ENCODE data around the gene ZMIZ1. TPM values are rescaled to one million over a fixed set of nuclear protein-coding genes. Genes with fewer than 3 reads are reported as not detected.
A peak's percentile ranks its signal among the peaks of the same experiment; 100 is the strongest.

ZMIZ1 gene
- total RNA-seq, 1 experiment from 2014 or later = 23.5 TPM

DNA sequence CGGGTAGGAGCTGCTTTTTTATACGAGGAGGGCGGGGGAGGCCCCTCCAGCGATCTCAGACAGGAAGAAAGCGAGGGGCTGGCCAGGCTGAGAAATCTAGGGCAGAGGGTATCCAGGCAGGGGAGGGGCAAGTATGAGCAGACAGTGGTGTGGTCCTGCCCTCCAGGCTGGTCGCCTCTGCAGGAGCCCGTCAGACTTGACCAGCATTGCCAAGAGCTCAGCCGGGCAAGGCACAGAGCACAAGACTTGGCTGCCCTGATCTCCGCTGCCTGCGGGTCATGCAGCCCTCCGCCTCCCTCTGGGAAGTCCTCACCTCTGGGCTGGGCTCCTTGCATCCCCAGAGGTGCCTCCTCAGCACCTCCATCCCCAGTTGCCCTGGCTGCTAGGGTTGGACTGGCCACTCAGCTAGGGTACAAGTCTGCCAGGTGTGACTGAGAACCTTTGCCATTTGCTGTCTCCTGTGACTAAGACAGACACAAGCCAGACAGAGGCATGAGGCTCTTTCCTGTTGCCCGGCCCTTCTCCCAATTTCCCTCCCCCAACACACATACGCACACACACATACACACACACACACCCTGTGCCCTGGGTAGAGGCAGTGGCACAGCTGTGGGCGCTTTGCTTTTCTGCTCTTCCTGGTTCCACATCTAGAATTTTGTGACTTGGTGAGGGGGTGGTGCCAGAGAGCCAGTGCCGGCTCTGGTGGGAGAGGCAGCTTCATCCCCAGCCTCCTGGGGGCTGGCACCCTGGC is 219.4 kb downstream of the ZMIZ1 start:
- H3K4me1 Mint-ChIP-seq (ENCODE audit: low read depth, unreplicated experiment) = peaks cover 10% of the 10 kb centered on the region
- CTCF ChIA-PET = no interaction called here
- peaks cover 8% of the 10 kb centered on the region for H3K36me3 Mint-ChIP-seq (ENCODE audit: insufficient read depth, unreplicated experiment)
- H3K27ac Mint-ChIP-seq (ENCODE audit: unreplicated experiment) = no peak overlapping the region
- TF ChIP-seq, protein P1, sequence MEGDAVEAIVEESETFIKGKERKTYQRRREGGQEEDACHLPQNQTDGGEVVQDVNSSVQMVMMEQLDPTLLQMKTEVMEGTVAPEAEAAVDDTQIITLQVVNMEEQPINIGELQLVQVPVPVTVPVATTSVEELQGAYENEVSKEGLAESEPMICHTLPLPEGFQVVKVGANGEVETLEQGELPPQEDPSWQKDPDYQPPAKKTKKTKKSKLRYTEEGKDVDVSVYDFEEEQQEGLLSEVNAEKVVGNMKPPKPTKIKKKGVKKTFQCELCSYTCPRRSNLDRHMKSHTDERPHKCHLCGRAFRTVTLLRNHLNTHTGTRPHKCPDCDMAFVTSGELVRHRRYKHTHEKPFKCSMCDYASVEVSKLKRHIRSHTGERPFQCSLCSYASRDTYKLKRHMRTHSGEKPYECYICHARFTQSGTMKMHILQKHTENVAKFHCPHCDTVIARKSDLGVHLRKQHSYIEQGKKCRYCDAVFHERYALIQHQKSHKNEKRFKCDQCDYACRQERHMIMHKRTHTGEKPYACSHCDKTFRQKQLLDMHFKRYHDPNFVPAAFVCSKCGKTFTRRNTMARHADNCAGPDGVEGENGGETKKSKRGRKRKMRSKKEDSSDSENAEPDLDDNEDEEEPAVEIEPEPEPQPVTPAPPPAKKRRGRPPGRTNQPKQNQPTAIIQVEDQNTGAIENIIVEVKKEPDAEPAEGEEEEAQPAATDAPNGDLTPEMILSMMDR (IDR thresholded peaks at IDR 0.05; ENCODE audit: unreplicated experiment) = no peak
- H3K27me3 Mint-ChIP-seq (ENCODE audit: unreplicated experiment) = no peaks in the 10 kb centered on the region
- no peak overlapping the region for H3K4me3 Mint-ChIP-seq (ENCODE audit: low read depth, unreplicated experiment)
- intact Hi-C loops (cut with micrococcal nuclease; ENCODE audit: unreplicated experiment) = no loop called here
- no TSS peak for BruUV-seq (replicated peaks)
- DNase-seq = no peak
- H3K9me3 Mint-ChIP-seq (ENCODE audit: low read depth, unreplicated experiment) = no peaks in the 10 kb centered on the region

DNA sequence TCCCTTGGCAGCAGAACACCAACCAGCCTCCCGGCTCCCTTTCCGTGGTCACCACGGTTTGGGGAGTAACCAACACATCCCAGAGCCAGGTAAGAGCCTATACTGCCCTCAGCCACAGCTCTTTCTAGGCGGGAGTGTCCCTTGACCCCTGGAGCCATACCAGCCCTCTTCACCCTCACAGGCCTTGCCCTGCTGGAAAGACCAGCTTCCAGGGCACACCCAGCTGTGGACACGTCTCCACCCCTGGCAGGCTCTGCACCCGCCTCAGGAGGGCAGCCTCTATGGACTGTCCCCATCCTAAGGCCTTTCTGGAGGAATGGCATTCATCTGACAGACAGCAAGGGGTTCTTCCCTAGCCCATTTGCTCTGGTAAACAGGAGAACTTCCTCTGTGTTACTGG is 221.0 kb downstream of the ZMIZ1 start:
- Mint-ChIP-seq H3K27me3 (ENCODE audit: unreplicated experiment) (no peaks in the 10 kb centered on the region), H3K27ac (ENCODE audit: unreplicated experiment) (no peak overlapping the region), H3K4me3 (ENCODE audit: low read depth, unreplicated experiment) (no peak overlapping the region), H3K4me1 (ENCODE audit: low read depth, unreplicated experiment) (peaks cover 17% of the 10 kb centered on the region), H3K36me3 (ENCODE audit: insufficient read depth, unreplicated experiment) (peaks cover 16% of the 10 kb centered on the region), H3K9me3 (ENCODE audit: low read depth, unreplicated experiment) (no peaks in the 10 kb centered on the region)
- DNase-seq = no peak
- CTCF ChIA-PET = no interaction called here
- TF ChIP-seq, protein P1 (IDR thresholded peaks at IDR 0.05; ENCODE audit: unreplicated experiment) = no peak
- BruUV-seq (replicated peaks) = no TSS peak
- intact Hi-C loops (cut with micrococcal nuclease; ENCODE audit: unreplicated experiment) = no loop called here

DNA sequence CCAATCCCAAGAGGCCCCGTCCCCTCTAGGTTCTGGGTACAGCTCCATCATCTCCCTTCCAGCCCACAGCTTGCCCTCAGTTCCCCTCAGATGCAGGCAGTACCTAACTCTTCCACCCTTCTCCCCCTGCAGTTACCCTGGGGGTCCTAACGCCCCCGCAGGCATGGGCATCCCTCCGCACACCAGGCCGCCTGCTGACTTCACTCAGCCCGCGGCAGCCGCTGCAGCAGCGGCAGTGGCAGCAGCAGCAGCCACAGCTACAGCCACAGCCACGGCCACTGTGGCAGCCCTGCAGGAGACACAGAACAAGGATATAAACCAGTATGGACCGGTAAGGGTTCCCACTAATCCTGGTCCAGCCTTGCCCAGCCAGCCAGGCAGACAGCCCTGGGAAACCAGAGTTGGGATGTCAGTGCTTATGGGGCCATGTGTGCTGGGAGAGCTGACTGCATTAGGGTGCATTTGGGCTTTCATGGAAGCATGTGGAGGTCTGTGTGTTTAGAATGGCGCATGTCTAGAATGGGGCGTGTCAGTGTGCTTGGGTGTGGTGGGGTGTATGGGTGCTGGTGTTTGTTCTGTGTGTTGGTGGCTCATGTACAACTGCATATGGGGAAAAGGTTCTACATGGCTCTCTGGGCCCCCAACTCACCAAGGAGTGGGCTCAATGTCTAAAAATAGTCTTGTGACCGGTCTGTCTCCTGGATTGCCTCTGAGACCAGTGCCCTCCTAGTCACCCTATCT is 223.4 kb downstream of the ZMIZ1 start:
- H3K4me3 Mint-ChIP-seq (ENCODE audit: low read depth, unreplicated experiment) = no peak overlapping the region
- no peaks in the 10 kb centered on the region for H3K9me3 Mint-ChIP-seq (ENCODE audit: low read depth, unreplicated experiment)
- CTCF ChIA-PET = interaction anchor here (0.5 to 1.0 kb wide), 2 partner anchors 74 to 1381 kb away, joined by 4 to 5 read pairs; no protein-coding TSS in a partner anchor
- TF ChIP-seq, protein P1 (IDR thresholded peaks at IDR 0.05; ENCODE audit: unreplicated experiment) = no peak
- H3K27me3 Mint-ChIP-seq (ENCODE audit: unreplicated experiment) = no peaks in the 10 kb centered on the region
- intact Hi-C loops (cut with micrococcal nuclease; ENCODE audit: unreplicated experiment) = no loop called here
- H3K4me1 Mint-ChIP-seq (ENCODE audit: low read depth, unreplicated experiment) = peaks cover 17% of the 10 kb centered on the region
- no peak overlapping the region for H3K27ac Mint-ChIP-seq (ENCODE audit: unreplicated experiment)
- DNase-seq = no peak
- no TSS peak for BruUV-seq (replicated peaks)
- H3K36me3 Mint-ChIP-seq (ENCODE audit: insufficient read depth, unreplicated experiment) = peaks cover 9% of the 10 kb centered on the region

DNA sequence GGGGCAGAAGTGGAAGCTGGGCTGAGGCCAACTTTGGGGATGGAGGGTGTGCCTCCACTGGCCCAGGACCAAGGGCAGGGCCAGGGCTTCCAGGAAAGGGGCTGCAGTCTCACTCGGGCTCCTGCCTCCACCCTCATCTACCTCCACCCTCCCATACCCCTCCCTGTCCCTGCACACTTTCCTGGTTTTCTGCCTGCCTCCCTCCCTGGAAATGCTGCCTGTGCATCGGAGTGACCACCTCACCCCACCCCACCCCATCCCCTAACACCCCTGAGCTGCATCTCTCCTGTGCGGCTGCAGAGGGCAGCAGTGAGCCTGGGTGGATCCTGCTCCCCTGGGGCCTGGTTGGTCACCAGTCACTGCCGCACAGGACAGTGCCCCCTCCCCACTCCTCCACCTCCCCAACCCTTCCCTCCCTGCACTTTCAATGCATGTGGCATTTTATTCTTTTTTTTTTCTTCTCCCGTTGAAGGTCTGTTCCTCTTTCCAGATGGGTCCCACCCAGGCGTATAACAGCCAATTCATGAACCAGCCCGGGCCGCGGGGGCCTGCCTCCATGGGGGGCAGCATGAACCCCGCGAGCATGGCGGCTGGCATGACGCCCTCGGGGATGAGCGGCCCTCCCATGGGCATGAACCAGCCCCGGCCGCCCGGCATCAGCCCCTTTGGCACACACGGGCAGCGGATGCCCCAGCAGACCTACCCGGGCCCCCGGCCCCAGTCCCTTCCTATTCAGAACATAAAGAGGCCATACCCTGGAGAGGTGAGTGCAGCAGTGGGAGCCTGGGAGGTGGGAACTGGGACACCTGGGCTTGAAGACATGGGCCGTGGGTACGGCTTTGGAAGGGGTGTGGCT is 224.4 kb downstream of the ZMIZ1 start:
- DNase-seq = peak; percentile 22
- TF ChIP-seq, protein P1 (IDR thresholded peaks at IDR 0.05; ENCODE audit: unreplicated experiment) = peak; percentile 71
- no peak overlapping the region for H3K4me3 Mint-ChIP-seq (ENCODE audit: low read depth, unreplicated experiment)
- no TSS peak for BruUV-seq (replicated peaks)
- CTCF ChIA-PET = interaction anchor here (0.5 to 1.0 kb wide), 5 partner anchors 9 to 1382 kb away, joined by 3 to 5 read pairs (median 4); no protein-coding TSS in a partner anchor
- peaks cover 12% of the 10 kb centered on the region for H3K36me3 Mint-ChIP-seq (ENCODE audit: insufficient read depth, unreplicated experiment)
- no peaks in the 10 kb centered on the region for H3K27me3 Mint-ChIP-seq (ENCODE audit: unreplicated experiment)
- peaks cover 17% of the 10 kb centered on the region for H3K4me1 Mint-ChIP-seq (ENCODE audit: low read depth, unreplicated experiment)
- H3K9me3 Mint-ChIP-seq (ENCODE audit: low read depth, unreplicated experiment) = no peaks in the 10 kb centered on the region
- intact Hi-C loops (cut with micrococcal nuclease; ENCODE audit: unreplicated experiment) = no loop called here
- H3K27ac Mint-ChIP-seq (ENCODE audit: unreplicated experiment) = no peak overlapping the region

Data from Calu3 (cell line).